22Rv1 (cell line): ENCODE data around the gene CTBP1.

ENCODE experiments used
- H3K27ac ChIP-seq: fragments of 450-650 bp; 2 replicates; pipeline ENCODE4 v1.5.1; 2017
- CTCF ChIP-seq: fragments of 450-650 bp; IDR thresholded peaks from 2 replicates; pipeline ENCODE4 v1.5.1; 2017; ENCODE audit warnings: mild to moderate bottlenecking
- ZFX ChIP-seq: fragments of 450-650 bp; IDR thresholded peaks from 2 replicates; pipeline ENCODE4 v1.6.1; 2017; ENCODE audit warnings: antibody characterized with exemption, borderline replicate concordance

Gene CTBP1

GRCh38 chr4:1244081-1244977 lies 4.6 kb downstream of the CTBP1 start:
- no peak for TF ChIP-seq CTCF
- TF ChIP-seq ZFX: no peak
- no peak overlapping the region for H3K27ac ChIP-seq

- TF ChIP-seq ZFX: no peak
- TF ChIP-seq CTCF: peak; percentile 14; the same call in 1 of the 2 replicates
- H3K27ac ChIP-seq: no peak overlapping the region
Observed at GRCh38 chr4:1243451-1244080, 5.4 kb downstream of the CTBP1 start.

- H3K27ac ChIP-seq: no peak overlapping the region
- TF ChIP-seq ZFX (no peak), CTCF (no peak)
Observed at GRCh38 chr4:1242506-1243450, 6.2 kb downstream of the CTBP1 start.

GRCh38 chr4:1241936-1242505 lies 6.9 kb downstream of the CTBP1 start:
- no peak overlapping the region for H3K27ac ChIP-seq
- TF ChIP-seq ZFX (no peak), CTCF (no peak)

GRCh38 chr4:1241466-1241935 lies 7.4 kb downstream of the CTBP1 start:
- no peak for TF ChIP-seq CTCF
- H3K27ac ChIP-seq: no peak overlapping the region

GRCh38 chr4:1240721-1241465 lies 8.0 kb downstream of the CTBP1 start:
- TF ChIP-seq CTCF (no peak), ZFX (no peak)
- H3K27ac ChIP-seq: no peak overlapping the region
